Myometrial cell (primary cell): Measurements from ENCODE around the gene FBXL7. TPM values are rescaled to one million over a fixed set of nuclear protein-coding genes. Genes with fewer than 3 reads are reported as not detected.

ENCODE experiments used
- total RNA-seq: library from RNA; depleted of rRNA; stranded (reverse); fragments of >200 nt; gene quantifications from 2 replicates; pipeline ENCODE4 v1.2.3, GENCODE V29; 2015

The FBXL7 gene
- 6.3 and 7.3 TPM in 2 replicates for total RNA-seq

DNA sequence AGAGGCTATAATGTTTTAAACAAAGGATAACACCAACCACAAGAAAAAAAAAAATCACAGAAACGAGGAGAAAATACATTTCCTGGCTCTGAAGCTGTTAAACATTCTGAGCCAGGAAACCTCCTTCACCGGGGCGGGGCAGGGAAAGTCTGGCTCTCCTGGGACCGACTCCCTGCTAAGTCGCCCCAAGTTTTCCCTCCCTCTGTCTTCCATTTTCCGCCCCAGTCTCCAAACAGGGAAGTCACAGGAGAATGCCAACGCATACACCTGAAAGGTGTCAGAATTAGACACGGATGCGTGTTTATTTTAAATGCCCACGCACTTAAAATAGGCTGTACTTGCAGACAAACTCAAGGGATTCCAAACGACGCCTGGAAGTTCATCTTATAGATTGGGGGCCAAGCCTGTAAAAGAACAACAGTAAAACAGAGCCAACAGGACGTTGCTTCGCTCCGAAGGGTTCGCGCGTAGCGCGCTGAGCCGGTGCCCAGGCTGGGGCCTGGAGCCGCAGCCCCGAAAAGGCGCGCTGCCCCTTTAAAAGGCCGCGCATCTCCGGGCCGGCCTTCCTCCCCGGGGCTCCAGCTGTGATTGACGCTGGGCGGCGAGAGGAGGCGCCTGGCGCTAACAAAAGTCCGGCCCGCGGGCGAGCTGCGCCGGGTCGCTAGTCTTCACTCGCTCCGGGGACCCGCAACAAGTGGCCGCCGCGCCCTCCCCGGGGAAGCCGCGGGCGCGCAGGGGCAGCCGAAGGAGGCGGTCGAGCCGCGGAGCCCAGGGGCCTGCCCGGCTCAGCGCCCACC lies at the start of gene FBXL7:
TSS of gene FBXL7 (plus strand) at position 653 of the 797 bp plus-strand sequence.

